ENCODE measurements around the gene CA11. TPM values are rescaled to one million over a fixed set of nuclear protein-coding genes. Genes with fewer than 3 reads are reported as not detected.
A peak's percentile ranks its signal among the peaks of the same experiment; 100 is the strongest.

Gene CA11
- total RNA-seq, 1 donor = 2.3 TPM

DNA sequence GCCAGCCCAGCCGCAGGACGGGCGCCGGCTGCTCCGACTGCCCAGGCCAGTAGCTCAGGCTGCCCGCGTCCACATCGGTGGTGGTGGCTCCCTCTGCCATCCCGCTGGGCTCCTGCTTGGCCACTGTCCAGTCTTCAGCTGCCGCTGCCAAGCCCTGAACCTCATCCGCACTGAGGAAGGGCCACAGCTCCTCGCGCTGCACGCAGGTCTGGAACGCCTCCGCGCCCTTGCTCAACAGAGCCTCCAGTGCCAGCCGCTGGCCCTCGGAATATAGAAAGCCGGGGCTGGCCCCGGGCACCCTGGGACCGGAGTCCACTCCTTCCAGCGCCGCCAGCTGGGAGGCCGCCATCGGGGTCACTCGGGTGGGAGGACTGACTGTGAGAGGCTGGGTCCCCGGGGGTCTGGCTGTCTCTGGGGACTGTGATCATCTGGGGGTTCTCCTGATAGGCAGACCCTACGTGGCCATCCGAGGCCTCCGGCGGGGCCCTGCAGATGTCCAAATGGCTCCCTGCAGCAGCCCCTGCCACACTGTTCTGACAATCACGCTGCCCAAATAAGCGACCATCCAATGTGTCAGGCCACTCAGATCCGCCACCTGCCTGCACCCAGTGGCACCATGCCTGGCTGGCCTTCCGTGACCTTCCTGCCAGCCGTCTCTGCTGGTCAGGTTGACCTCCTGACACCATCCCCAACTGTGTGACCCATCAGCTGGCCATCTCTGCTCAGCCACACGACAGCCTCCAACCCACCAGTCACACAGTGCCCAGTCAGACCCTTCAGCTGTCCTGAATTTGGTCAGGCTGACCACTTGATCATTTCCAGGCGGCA lies 32.7 kb downstream of the CA11 start:
- DNase-seq (ENCODE audit: low read depth) = no peak

DNA sequence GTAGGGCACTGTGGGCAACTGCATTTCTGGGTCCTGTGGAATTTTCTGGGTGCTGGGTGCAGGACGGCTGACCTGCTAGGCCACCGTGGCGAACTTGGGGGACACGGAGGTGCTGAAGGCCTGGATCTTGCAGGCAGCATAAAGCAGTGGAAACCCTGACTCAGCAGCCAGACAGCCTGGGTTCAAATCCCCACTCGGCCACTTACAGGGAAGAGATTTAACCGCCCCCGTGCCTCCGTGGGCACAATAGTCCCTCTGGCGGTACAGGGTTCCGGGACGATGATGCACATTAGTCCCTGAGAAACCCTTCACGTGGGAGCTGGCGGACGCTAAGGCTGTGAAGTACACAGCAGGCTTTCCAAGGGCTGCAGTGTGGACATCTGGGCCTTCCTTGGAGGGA lies 34.1 kb downstream of the CA11 start:
- TF ChIP-seq, protein P1, sequence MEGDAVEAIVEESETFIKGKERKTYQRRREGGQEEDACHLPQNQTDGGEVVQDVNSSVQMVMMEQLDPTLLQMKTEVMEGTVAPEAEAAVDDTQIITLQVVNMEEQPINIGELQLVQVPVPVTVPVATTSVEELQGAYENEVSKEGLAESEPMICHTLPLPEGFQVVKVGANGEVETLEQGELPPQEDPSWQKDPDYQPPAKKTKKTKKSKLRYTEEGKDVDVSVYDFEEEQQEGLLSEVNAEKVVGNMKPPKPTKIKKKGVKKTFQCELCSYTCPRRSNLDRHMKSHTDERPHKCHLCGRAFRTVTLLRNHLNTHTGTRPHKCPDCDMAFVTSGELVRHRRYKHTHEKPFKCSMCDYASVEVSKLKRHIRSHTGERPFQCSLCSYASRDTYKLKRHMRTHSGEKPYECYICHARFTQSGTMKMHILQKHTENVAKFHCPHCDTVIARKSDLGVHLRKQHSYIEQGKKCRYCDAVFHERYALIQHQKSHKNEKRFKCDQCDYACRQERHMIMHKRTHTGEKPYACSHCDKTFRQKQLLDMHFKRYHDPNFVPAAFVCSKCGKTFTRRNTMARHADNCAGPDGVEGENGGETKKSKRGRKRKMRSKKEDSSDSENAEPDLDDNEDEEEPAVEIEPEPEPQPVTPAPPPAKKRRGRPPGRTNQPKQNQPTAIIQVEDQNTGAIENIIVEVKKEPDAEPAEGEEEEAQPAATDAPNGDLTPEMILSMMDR (IDR thresholded peaks at IDR 0.05; ENCODE audit: insufficient read depth, low read length) = no peak

More for the DNA sequence above, 32.7 kb downstream of the CA11 start:
- TF ChIP-seq, protein P1 (IDR thresholded peaks at IDR 0.05; ENCODE audit: insufficient read depth, low read length) = no peak
- no peak overlapping the region for H3K4me3 ChIP-seq (ENCODE audit: low read depth, low read length)

DNA sequence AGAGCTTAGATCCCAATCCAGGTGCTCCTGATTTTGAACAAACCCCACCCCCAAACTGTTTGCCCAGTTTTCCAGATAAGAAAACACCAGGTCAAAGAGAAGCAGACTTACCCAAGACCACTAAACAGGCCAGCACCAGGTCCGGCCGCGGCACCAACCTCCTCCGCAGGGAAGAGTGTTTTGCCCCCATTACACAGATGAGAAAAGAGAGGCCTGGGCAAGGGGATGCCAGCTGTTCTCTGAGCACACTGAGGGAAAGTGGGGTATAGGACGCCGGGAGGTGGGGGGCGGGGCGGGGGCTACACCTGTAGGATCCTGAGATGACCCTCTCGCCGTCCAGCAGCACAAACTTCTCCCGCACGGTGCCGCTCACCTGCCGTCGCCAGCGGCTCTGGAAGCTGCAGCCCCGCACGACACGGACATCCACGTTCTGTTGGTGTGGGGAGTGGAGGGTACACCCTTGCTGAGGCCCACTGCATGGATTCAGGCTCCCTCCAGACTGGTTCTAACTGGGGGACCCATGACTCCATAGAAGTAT lies 36.3 kb downstream of the CA11 start:
- no peak for DNase-seq (ENCODE audit: low read depth)
- TF ChIP-seq, protein P1 (IDR thresholded peaks at IDR 0.05; ENCODE audit: insufficient read depth, low read length) = no peak
- no peak overlapping the region for H3K4me3 ChIP-seq (ENCODE audit: low read depth, low read length)

More for the DNA sequence above, 34.1 kb downstream of the CA11 start:
- no peak for DNase-seq (ENCODE audit: low read depth)
- H3K4me3 ChIP-seq (ENCODE audit: low read depth, low read length) = no peak overlapping the region

DNA sequence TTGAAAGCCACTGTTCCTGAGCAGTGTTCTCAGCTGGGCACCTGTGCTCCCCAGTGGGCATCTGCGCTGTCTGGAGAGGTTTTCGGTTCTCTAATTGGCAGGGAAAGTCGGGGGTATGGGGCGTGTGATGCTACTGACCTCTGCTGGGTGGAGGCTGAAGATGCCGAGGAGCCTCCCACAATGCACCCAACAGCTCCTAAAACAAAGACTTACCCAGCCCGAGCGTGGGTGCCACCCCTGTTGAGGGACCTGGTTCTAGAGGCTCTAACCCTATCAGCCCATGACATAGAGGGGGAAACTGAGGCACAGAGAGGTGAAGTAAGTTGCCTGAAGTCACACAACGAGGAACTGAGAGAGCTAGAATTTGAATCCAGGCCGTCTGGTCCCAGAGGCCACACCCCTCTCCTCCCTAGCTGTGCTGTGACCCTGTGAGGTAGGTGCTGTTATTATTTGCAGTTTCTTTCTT lies 37.2 kb downstream of the CA11 start:
- DNase-seq (ENCODE audit: low read depth) = peak; percentile 39
- TF ChIP-seq, protein P1 (IDR thresholded peaks at IDR 0.05; ENCODE audit: insufficient read depth, low read length) = peak; percentile 58
- no peak overlapping the region for H3K4me3 ChIP-seq (ENCODE audit: low read depth, low read length)

DNA sequence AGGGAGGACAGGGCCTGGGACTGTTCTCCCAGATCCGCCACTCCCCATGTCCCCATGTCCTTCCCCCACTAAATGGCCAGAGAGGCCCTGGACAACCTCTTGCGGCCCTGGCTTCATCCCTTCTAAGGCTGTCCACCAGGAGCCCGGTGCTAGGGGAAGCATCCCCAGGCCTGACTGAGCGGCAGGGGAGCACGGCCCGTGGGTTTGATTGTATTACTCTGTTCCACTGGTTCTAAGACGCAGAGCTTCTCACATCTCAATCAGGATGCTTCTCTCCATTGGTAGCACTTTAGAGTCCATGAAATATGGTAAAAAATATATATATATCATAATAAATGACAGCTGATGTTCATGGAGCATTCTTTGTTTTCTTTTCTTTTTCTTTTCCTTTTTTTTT lies 38.6 kb downstream of the CA11 start:
- H3K4me3 ChIP-seq (ENCODE audit: low read depth, low read length) = no peak overlapping the region
- no peak for DNase-seq (ENCODE audit: low read depth)
- TF ChIP-seq, protein P1 (IDR thresholded peaks at IDR 0.05; ENCODE audit: insufficient read depth, low read length) = no peak

DNA sequence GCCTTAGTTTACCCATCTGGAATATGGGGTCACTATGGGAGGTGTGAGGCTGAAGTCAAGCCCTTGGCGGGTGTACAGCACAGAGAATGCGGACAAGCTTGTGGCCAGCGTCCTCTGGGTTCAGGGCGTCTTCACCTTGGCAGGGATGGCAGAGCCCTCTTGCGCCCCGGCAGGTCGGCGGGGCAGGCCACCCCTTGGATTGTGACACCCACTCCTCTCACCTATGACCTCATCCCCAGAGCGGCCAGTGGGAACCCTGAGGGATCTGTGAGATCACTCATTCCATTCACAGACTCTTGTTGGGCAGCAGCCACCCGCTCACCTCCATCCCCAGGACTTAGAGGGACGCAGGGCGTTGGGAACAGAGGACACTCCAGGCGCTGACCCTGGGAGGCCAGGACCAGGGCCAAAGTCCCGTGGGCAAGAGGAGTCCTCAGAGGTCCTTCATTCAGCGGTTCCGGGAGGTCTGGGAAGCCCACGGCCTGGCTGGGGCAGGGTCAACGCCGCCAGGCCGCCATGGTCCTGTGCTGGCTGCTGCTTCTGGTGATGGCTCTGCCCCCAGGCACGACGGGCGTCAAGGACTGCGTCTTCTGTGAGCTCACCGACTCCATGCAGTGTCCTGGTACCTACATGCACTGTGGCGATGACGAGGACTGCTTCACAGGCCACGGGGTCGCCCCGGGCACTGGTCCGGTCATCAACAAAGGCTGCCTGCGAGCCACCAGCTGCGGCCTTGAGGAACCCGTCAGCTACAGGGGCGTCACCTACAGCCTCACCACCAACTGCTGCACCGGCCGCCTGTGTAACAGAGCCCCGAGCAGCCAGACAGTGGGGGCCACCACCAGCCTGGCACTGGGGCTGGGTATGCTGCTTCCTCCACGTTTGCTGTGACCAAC lies 39.3 kb downstream of the CA11 start, which contains the start of gene SPACA4:
Gene SPACA4, plus strand, starts transcription at position 280 of the 896 bp plus-strand sequence. Its CDS starts 237 bp downstream, at position 517.
- TF ChIP-seq, protein P1 (IDR thresholded peaks at IDR 0.05; ENCODE audit: insufficient read depth, low read length) = no peak
- DNase-seq (ENCODE audit: low read depth) = no peak

More for the DNA sequence above, 39.3 kb downstream of the CA11 start, which contains the start of gene SPACA4:
- no peak within 1 kb of the TSS for H3K4me3 ChIP-seq (ENCODE audit: low read depth, low read length)

All from fibroblast of the aortic adventitia (primary cell).